GM10248 (cell line): ENCODE results near the gene RBBP6.

Experiments used
- CTCF ChIA-PET: fragments of 300-600 bp; sonication (Branson Sonifier 250); formaldehyde crosslinking; extraction: SDS; loops from one replicate; lab custom pipeline; 2021; ENCODE audit warnings: antibody characterized with exemption; lab: Yijun Ruan, JAX
- POLR2A ChIA-PET: fragments of 350-650 bp; sonication (Branson Sonifier 250); formaldehyde crosslinking; extraction: SDS; loops from one replicate; lab custom pipeline; 2020; ENCODE audit warnings: antibody characterized with exemption; lab: Yijun Ruan, JAX
- DNase-seq: peaks from one replicate; pipeline ENCODE4 v3.0.0; 2012; ENCODE audit errors: extremely low spot score
- TF ChIP-seq, protein P1 (sequence below): IDR thresholded peaks from 2 replicates; pipeline ENCODE4 v1.5.1; 2012; ENCODE audit warnings: mild to moderate bottlenecking, low read depth; ENCODE audit errors: extremely low read depth, missing control alignments, control extremely low read depth

RBBP6 gene

GRCh38 chr16:24540602-24541210, 1.3 kb downstream of the RBBP6 start:
- DNase-seq, result peak; percentile 18
- TF ChIP-seq, protein P1, sequence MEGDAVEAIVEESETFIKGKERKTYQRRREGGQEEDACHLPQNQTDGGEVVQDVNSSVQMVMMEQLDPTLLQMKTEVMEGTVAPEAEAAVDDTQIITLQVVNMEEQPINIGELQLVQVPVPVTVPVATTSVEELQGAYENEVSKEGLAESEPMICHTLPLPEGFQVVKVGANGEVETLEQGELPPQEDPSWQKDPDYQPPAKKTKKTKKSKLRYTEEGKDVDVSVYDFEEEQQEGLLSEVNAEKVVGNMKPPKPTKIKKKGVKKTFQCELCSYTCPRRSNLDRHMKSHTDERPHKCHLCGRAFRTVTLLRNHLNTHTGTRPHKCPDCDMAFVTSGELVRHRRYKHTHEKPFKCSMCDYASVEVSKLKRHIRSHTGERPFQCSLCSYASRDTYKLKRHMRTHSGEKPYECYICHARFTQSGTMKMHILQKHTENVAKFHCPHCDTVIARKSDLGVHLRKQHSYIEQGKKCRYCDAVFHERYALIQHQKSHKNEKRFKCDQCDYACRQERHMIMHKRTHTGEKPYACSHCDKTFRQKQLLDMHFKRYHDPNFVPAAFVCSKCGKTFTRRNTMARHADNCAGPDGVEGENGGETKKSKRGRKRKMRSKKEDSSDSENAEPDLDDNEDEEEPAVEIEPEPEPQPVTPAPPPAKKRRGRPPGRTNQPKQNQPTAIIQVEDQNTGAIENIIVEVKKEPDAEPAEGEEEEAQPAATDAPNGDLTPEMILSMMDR, result no peak
- POLR2A ChIA-PET, result interaction anchor here (0.7 to 1.1 kb wide), 2 partner anchors 9 to 1023 kb away, joined by 3 to 4 read pairs; no protein-coding TSS in a partner anchor
- CTCF ChIA-PET, result interaction anchor here (0.7 to 4.2 kb wide), 2 partner anchors 9 to 13 kb away, joined by 3 to 20 read pairs; no protein-coding TSS in a partner anchor

- ChIA-PET CTCF (interaction anchor here (0.7 to 4.2 kb wide), 2 partner anchors 8 to 12 kb away, joined by 3 to 20 read pairs; no protein-coding TSS in a partner anchor), POLR2A (interaction anchor here (0.7 kb wide), 1 partner anchor 1024 kb away, joined by 3 read pairs; no protein-coding TSS in a partner anchor)
- DNase-seq, result no peak
- TF ChIP-seq, protein P1, result no peak
Observed at GRCh38 chr16:24541233-24541933, 2.0 kb downstream of the RBBP6 start.

DNA sequence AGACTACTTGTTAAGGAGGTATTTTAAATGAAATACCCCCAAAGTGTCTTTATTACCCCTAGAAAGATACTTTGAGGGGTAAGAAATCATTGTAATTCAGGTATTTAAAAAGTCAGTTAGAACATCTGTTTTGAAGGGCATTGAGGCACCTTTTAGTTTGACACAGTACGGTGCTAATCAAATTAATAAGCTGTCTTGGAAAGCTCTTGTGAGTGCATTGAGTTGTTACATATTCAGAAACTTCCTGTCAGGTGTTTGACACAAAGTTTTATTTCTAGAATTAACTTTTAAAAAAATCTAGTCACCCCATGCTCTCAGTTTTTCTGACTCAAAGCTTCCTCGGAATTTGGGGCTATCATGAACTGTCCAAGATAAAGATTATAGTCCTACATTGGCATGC, 4.6 kb downstream of the RBBP6 start:
- TF ChIP-seq, protein P1, result no peak
- no peak for DNase-seq
- ChIA-PET POLR2A (no interaction called here), CTCF (no interaction called here)

GRCh38 chr16:24544640-24545039, 5.3 kb downstream of the RBBP6 start:
- CTCF ChIA-PET, result no interaction called here
- no peak for DNase-seq
- TF ChIP-seq, protein P1, result no peak
- POLR2A ChIA-PET, result no interaction called here

GRCh38 chr16:24550295-24550694, 10.9 kb downstream of the RBBP6 start:
- ChIA-PET CTCF (interaction anchor here (1.3 kb wide), 1 partner anchor 16 kb away, joined by 4 read pairs; no protein-coding TSS in a partner anchor), POLR2A (interaction anchor here (0.5 kb wide), 1 partner anchor 342 kb away, joined by 4 read pairs; no protein-coding TSS in a partner anchor)
- TF ChIP-seq, protein P1, result no peak
- DNase-seq, result no peak

DNA sequence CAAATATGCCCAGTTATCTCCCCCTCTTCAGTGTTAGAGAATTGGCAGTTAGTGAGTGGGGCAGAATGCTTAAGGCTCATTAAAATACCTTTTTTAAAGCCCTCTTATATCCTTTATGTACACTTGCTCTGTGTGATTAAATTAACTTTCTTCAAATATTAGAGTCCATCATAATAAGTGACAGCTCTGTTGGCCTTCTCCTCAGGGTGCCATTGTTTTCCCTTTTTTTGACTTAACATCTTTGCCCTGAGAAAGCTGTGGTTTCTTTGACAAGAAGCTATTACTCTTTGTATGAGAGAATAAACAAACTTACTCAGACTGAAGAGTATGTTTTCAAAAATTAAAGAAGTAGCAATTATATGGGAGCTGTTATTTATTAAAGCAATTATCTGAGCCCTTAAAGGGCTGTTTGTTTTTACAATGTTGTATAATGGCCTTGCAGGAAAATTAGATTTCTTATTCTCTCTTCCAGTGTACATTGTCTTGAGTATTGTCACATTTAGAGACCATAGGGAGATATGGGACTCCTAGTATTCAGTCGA, 13.4 kb downstream of the RBBP6 start:
- ChIA-PET CTCF (interaction anchor here (0.9 to 3.4 kb wide), 3 partner anchors 10 to 116 kb away, joined by 3 to 20 read pairs (median 3); partner anchors contain the start of gene RBBP6), POLR2A (no interaction called here)
- TF ChIP-seq, protein P1, result no peak
- no peak for DNase-seq
